ENCODE data around the gene ARHGAP33.

The ARHGAP33 gene

DNA sequence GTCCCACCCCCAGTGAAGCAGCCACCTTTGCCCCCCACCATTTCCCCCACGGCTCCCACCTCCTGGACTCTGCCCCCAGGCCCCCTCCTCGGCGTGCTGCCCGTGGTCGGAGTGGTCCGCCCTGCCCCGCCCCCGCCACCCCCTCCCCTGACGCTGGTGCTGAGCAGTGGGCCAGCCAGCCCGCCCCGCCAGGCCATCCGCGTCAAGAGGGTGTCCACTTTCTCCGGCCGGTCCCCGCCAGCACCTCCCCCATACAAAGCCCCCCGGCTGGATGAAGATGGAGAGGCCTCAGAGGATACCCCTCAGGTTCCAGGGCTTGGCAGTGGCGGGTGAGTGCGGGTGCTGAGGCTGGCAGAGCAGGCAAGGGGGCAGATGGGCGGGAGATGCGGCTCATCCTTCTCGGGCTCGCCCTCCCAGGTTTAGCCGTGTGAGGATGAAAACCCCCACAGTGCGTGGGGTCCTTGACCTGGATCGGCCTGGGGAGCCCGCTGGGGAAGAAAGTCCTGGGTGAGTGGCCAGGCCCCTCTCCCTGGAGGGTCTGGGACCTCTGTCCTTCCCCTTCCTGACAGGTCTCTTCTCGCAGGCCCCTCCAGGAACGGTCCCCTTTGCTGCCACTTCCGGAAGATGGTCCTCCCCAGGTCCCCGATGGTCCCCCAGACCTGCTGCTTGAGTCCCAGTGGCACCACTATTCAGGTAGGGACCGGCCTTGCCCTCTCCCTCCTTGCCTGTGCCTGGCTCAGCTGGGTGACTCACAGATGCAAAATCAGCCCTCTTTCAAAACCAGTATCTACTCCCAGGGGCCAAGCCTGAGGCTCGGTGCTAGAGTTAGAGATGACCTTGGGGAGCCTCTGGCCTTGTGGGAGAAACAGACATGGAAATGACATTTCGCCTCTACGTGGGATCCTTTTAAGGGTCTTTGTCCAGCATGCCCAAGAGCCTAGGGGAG is 41.9 kb upstream of the ARHGAP33 start:
- Histone ChIP-seq H3K27ac (ENCODE audit: poor library complexity, severe bottlenecking) (no peak overlapping the region), H3K4me1 (ENCODE audit: insufficient read depth, poor library complexity, severe bottlenecking) (no peaks in the 10 kb centered on the region), H3K27me3 (ENCODE audit: insufficient read depth, poor library complexity, severe bottlenecking) (no peaks in the 10 kb centered on the region), H3K4me3 (ENCODE audit: severe bottlenecking) (no peak overlapping the region), H3K36me3 (ENCODE audit: low read depth) (peaks cover 88% of the 10 kb centered on the region), H3K9me3 (ENCODE audit: severe bottlenecking) (no peaks in the 10 kb centered on the region)
- TF ChIP-seq, protein P1, sequence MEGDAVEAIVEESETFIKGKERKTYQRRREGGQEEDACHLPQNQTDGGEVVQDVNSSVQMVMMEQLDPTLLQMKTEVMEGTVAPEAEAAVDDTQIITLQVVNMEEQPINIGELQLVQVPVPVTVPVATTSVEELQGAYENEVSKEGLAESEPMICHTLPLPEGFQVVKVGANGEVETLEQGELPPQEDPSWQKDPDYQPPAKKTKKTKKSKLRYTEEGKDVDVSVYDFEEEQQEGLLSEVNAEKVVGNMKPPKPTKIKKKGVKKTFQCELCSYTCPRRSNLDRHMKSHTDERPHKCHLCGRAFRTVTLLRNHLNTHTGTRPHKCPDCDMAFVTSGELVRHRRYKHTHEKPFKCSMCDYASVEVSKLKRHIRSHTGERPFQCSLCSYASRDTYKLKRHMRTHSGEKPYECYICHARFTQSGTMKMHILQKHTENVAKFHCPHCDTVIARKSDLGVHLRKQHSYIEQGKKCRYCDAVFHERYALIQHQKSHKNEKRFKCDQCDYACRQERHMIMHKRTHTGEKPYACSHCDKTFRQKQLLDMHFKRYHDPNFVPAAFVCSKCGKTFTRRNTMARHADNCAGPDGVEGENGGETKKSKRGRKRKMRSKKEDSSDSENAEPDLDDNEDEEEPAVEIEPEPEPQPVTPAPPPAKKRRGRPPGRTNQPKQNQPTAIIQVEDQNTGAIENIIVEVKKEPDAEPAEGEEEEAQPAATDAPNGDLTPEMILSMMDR (IDR thresholded peaks at IDR 0.05; ENCODE audit: poor library complexity, severe bottlenecking), result no peak
- no peak for DNase-seq (ENCODE audit: low spot score)
- ATAC-seq (ENCODE audit: low read depth), result no peak

DNA sequence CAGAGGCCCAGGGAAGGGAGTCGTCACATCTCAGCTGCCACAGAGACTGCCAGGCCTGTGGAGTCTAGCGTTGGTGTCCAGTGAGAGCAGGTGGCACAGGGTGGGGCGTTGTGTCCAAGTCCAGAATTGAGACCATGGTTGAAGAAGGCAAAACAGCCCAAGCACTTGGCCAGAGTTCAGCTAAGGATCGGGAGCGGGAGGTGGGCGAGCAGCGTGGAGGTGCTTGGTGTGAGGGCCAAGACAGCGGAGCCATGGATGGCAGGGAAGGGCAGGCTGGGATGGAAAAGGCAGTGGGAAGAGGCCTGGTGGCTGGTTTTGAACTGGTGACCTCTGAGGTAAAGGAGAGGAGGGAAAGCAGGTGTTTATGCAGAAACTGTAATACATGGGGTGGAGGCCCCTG is 41.1 kb upstream of the ARHGAP33 start:
- Histone ChIP-seq H3K27me3 (ENCODE audit: insufficient read depth, poor library complexity, severe bottlenecking) (no peaks in the 10 kb centered on the region), H3K36me3 (ENCODE audit: low read depth) (peaks cover 86% of the 10 kb centered on the region), H3K4me1 (ENCODE audit: insufficient read depth, poor library complexity, severe bottlenecking) (no peaks in the 10 kb centered on the region), H3K27ac (ENCODE audit: poor library complexity, severe bottlenecking) (no peak overlapping the region), H3K9me3 (ENCODE audit: severe bottlenecking) (no peaks in the 10 kb centered on the region), H3K4me3 (ENCODE audit: severe bottlenecking) (no peak overlapping the region)
- no peak for DNase-seq (ENCODE audit: low spot score)
- ATAC-seq (ENCODE audit: low read depth), result no peak
- TF ChIP-seq, protein P1 (IDR thresholded peaks at IDR 0.05; ENCODE audit: poor library complexity, severe bottlenecking), result no peak

DNA sequence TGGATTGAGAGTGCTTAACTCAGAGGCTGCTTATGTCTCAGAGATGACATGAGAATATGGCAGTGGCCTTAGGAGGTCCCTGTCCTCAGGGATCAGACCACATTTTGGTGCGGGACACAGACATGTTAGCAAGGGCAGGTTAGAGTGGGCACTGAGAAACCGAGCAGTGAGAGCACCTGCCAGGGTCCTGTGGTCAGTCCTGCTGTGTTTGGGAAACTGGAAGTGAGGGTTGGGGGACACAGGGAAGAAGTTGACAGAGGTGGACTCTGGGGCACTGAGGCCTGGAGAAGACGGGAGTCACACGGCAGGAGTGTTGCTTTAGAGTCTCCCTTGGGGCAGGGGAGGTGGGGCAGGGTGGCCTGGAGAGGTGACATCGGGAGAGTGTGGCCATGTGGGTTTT is 40.5 kb upstream of the ARHGAP33 start:
- DNase-seq (ENCODE audit: low spot score) (no peak), ATAC-seq (ENCODE audit: low read depth) (no peak)
- H3K9me3 ChIP-seq (ENCODE audit: severe bottlenecking), result no peaks in the 10 kb centered on the region
- H3K4me3 ChIP-seq (ENCODE audit: severe bottlenecking), result no peak overlapping the region
- H3K27ac ChIP-seq (ENCODE audit: poor library complexity, severe bottlenecking), result no peak overlapping the region
- H3K36me3 ChIP-seq (ENCODE audit: low read depth), result peaks cover 80% of the 10 kb centered on the region
- TF ChIP-seq, protein P1 (IDR thresholded peaks at IDR 0.05; ENCODE audit: poor library complexity, severe bottlenecking), result no peak
- no peaks in the 10 kb centered on the region for H3K4me1 ChIP-seq (ENCODE audit: insufficient read depth, poor library complexity, severe bottlenecking)
- H3K27me3 ChIP-seq (ENCODE audit: insufficient read depth, poor library complexity, severe bottlenecking), result no peaks in the 10 kb centered on the region

DNA sequence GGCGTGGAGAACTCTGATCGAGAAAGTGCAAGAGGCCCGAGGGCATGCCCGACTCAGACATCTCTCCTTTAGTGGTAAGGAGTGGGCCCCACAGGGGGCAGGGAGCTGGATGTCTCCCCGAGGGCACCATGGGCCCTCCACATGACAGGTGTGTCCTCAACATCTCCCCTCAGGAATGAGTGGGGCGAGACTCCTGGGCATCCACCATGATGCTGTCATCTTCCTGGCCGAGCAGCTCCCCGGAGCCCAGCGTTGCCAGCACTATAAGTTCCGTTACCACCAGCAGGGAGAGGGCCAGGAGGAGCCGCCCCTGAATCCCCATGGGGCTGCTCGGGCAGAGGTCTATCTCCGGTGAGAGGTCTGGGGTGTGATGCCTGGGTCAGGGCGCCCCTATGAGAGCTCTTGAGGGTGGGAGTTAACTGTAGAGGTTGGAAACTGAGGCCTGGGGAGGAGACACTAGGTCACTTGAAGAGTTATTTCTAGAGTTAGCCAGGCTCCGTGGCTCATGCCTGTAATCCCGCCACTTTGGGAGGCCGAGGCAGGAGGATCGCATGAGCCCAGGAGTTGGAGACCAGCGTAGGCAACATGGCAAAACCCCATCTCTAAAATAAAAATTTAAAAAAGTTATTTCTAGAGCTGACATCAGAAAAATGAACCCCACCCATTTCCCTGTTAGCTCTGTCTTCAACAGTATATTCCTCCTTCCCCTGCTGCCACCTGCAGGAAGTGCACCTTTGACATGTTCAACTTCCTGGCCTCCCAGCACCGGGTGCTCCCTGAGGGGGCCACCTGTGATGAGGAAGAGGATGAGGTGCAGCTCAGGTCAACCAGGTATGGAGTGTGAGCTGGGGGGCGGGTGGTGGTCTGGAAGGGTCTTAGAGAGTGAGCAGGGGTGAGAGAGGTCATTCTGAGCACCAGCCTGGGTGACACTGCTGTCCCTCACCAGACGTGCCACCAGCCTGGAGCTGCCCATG is 38.2 kb upstream of the ARHGAP33 start:
- Histone ChIP-seq H3K4me3 (ENCODE audit: severe bottlenecking) (no peak overlapping the region), H3K27ac (ENCODE audit: poor library complexity, severe bottlenecking) (no peak overlapping the region), H3K9me3 (ENCODE audit: severe bottlenecking) (no peaks in the 10 kb centered on the region), H3K36me3 (ENCODE audit: low read depth) (peaks cover 56% of the 10 kb centered on the region), H3K27me3 (ENCODE audit: insufficient read depth, poor library complexity, severe bottlenecking) (no peaks in the 10 kb centered on the region), H3K4me1 (ENCODE audit: insufficient read depth, poor library complexity, severe bottlenecking) (no peaks in the 10 kb centered on the region)
- TF ChIP-seq, protein P1 (IDR thresholded peaks at IDR 0.05; ENCODE audit: poor library complexity, severe bottlenecking), result no peak
- DNase-seq (ENCODE audit: low spot score) (no peak), ATAC-seq (ENCODE audit: low read depth) (no peak)
